WTC11 (cell line): Measurements from ENCODE around the gene RBP3. TPM values are rescaled to one million over a fixed set of nuclear protein-coding genes. Genes with fewer than 3 reads are reported as not detected.

Experiments
- ATAC-seq: fragments of 200-7000 bp; cut with Tn5 transposase; 2 replicates; pipeline ENCODE4 v1.10.0; 2021; ENCODE audit warnings: mild to moderate bottlenecking, moderate library complexity
- CTCF ChIA-PET: fragments of 300-600 bp; sonication (Branson Sonifier 250); formaldehyde crosslinking; loops from one replicate; lab custom pipeline; 2021; ENCODE audit warnings: antibody characterized with exemption; lab: Charles Lee
- POLR2A ChIA-PET: fragments of 350-600 bp; sonication (Branson Sonifier 250); formaldehyde crosslinking; loops from one replicate; lab custom pipeline; 2021; ENCODE audit warnings: antibody characterized with exemption; lab: Charles Lee
- DNase-seq: peaks from one replicate; pipeline ENCODE4 v3.0.0; 2021; ENCODE audit warnings: low spot score
- H3K27ac Mint-ChIP-seq: 2 replicates; pipeline ENCODE4 v1.8.0; 2021; ENCODE audit warnings: mixed read lengths
- H3K27me3 Mint-ChIP-seq: 2 replicates; pipeline ENCODE4 v1.8.0; 2021; ENCODE audit warnings: low read depth, mild to moderate bottlenecking, moderate library complexity, mixed read lengths
- H3K36me3 Mint-ChIP-seq: 2 replicates; pipeline ENCODE4 v1.8.0; 2021; ENCODE audit warnings: mixed read lengths
- H3K4me1 Mint-ChIP-seq: 2 replicates; pipeline ENCODE4 v1.8.0; 2022; ENCODE audit warnings: mixed read lengths
- H3K4me3 Mint-ChIP-seq: 2 replicates; pipeline ENCODE4 v1.8.0; 2021; ENCODE audit warnings: mild to moderate bottlenecking, moderate library complexity, mixed read lengths
- H3K9me3 Mint-ChIP-seq: 2 replicates; pipeline ENCODE4 v1.8.0; 2021; ENCODE audit warnings: mixed read lengths
- AR ChIP-seq: fragments of 250-450 bp; sonication (Bioruptor Pico); IDR thresholded peaks from 2 replicates; pipeline ENCODE4 v1.9.0; 2021; ENCODE audit warnings: mild to moderate bottlenecking
- CBFB ChIP-seq: sonication (generic); formaldehyde crosslinking; IDR thresholded peaks from 2 replicates; pipeline ENCODE4 v1.8.1; 2022; ENCODE audit warnings: mild to moderate bottlenecking, low read depth, missing genetic modification reagents
- CDX4 ChIP-seq: fragments of 250-450 bp; sonication (Bioruptor Pico); IDR thresholded peaks from 2 replicates; pipeline ENCODE4 v1.9.0; 2021; ENCODE audit warnings: moderate library complexity, mild to moderate bottlenecking, inconsistent platforms, borderline replicate concordance
- E2F4 ChIP-seq: sonication (generic); formaldehyde crosslinking; IDR thresholded peaks from 2 replicates; pipeline ENCODE4 v1.8.1; 2022; ENCODE audit warnings: low read depth, mild to moderate bottlenecking, moderate library complexity, missing genetic modification reagents, borderline replicate concordance
- FOXJ3 ChIP-seq: sonication (generic); formaldehyde crosslinking; IDR thresholded peaks from 2 replicates; pipeline ENCODE4 v1.9.0; 2021; ENCODE audit warnings: missing genetic modification reagents, mild to moderate bottlenecking, borderline replicate concordance
- FOXK1 ChIP-seq: sonication (generic); formaldehyde crosslinking; IDR thresholded peaks from 2 replicates; pipeline ENCODE4 v1.8.0; 2022; ENCODE audit warnings: mild to moderate bottlenecking, moderate library complexity, missing genetic modification reagents
- FOXP4 ChIP-seq: sonication (generic); formaldehyde crosslinking; IDR thresholded peaks from 2 replicates; pipeline ENCODE4 v1.8.0; 2022; ENCODE audit warnings: mild to moderate bottlenecking, missing genetic modification reagents
- HMGXB4 ChIP-seq: sonication (generic); formaldehyde crosslinking; IDR thresholded peaks from 2 replicates; pipeline ENCODE4 v1.8.1; 2023; ENCODE audit warnings: mild to moderate bottlenecking, moderate library complexity, missing genetic modification reagents
- IRF2 ChIP-seq: sonication (generic); formaldehyde crosslinking; IDR thresholded peaks from 2 replicates; pipeline ENCODE4 v1.8.0; 2022; ENCODE audit warnings: low read depth, missing genetic modification reagents, borderline replicate concordance
- KAT7 ChIP-seq: sonication (generic); formaldehyde crosslinking; IDR thresholded peaks from 2 replicates; pipeline ENCODE4 v1.8.1; 2023; ENCODE audit warnings: missing genetic modification reagents, mild to moderate bottlenecking, borderline replicate concordance
- MAX ChIP-seq: sonication (generic); formaldehyde crosslinking; IDR thresholded peaks from 2 replicates; pipeline ENCODE4 v1.8.0; 2022; ENCODE audit warnings: mild to moderate bottlenecking, missing genetic modification reagents
- MYBL2 ChIP-seq: sonication (generic); formaldehyde crosslinking; IDR thresholded peaks from 2 replicates; pipeline ENCODE4 v1.8.1; 2023; ENCODE audit warnings: mild to moderate bottlenecking, moderate library complexity, missing genetic modification reagents
- OVOL2 ChIP-seq: fragments of 250-450 bp; sonication (Bioruptor Pico); IDR thresholded peaks from 2 replicates; pipeline ENCODE4 v1.9.0; 2021; ENCODE audit warnings: mild to moderate bottlenecking, borderline replicate concordance
- PRRX2 ChIP-seq: fragments of 250-450 bp; sonication (Bioruptor Pico); IDR thresholded peaks from 2 replicates; pipeline ENCODE4 v1.8.0; 2021; ENCODE audit warnings: mild to moderate bottlenecking
- SMAD4 ChIP-seq: sonication (generic); formaldehyde crosslinking; IDR thresholded peaks from 2 replicates; pipeline ENCODE4 v1.8.0; 2022; ENCODE audit warnings: mild to moderate bottlenecking, missing genetic modification reagents
- TCF7 ChIP-seq: sonication (generic); formaldehyde crosslinking; IDR thresholded peaks from 2 replicates; pipeline ENCODE4 v1.8.0; 2022; ENCODE audit warnings: mild to moderate bottlenecking, low read depth, missing genetic modification reagents, moderate library complexity
- TEAD4 ChIP-seq: sonication (generic); formaldehyde crosslinking; IDR thresholded peaks from 2 replicates; pipeline ENCODE4 v1.8.0; 2022; ENCODE audit warnings: mild to moderate bottlenecking, missing genetic modification reagents
- USF2 ChIP-seq: sonication (generic); formaldehyde crosslinking; IDR thresholded peaks from 2 replicates; pipeline ENCODE4 v1.8.1; 2023; ENCODE audit warnings: mild to moderate bottlenecking, missing genetic modification reagents, moderate library complexity
- ZMAT4 ChIP-seq: fragments of 250-450 bp; sonication (Bioruptor Pico); IDR thresholded peaks from 2 replicates; pipeline ENCODE4 v1.9.0; 2021; ENCODE audit warnings: mild to moderate bottlenecking
- ZNF416 ChIP-seq: fragments of 250-450 bp; sonication (Bioruptor Pico); IDR thresholded peaks from 2 replicates; pipeline ENCODE4 v1.9.0; 2021; ENCODE audit warnings: mild to moderate bottlenecking, inconsistent platforms
- ZNF532 ChIP-seq: fragments of 250-450 bp; sonication (Bioruptor Pico); IDR thresholded peaks from 2 replicates; pipeline ENCODE4 v1.9.0; 2021; ENCODE audit warnings: mild to moderate bottlenecking, borderline replicate concordance
- total RNA-seq: library from RNA; stranded (reverse); gene quantifications from 3 replicates; pipeline ENCODE4 v1.2.3, GENCODE V29; 2021

Gene RBP3
- total RNA-seq, 1 experiment from 2014 or later: not detected

GRCh38 chr10:47307381-47307780, 40.8 kb upstream of the RBP3 start:
- no peak for DNase-seq
- Mint-ChIP-seq H3K4me3 (no peak overlapping the region), H3K36me3 (no peaks in the 10 kb centered on the region), H3K27ac (no peak overlapping the region), H3K4me1 (peaks cover 33% of the 10 kb centered on the region), H3K27me3 (peaks cover 10% of the 10 kb centered on the region), H3K9me3 (no peaks in the 10 kb centered on the region)
- TF ChIP-seq PRRX2 (no peak), ZNF416 (no peak), MAX (CRISPR knock-in tag) (no peak), SMAD4 (no peak), TEAD4 (CRISPR knock-in tag) (no peak), MYBL2 (CRISPR knock-in tag) (no peak), CBFB (no peak), OVOL2 (no peak), FOXK1 (CRISPR knock-in tag) (no peak), HMGXB4 (CRISPR knock-in tag) (no peak), KAT7 (CRISPR knock-in tag) (no peak), IRF2 (CRISPR knock-in tag) (no peak), FOXJ3 (CRISPR knock-in tag) (no peak), TCF7 (CRISPR knock-in tag) (no peak), E2F4 (no peak), AR (no peak), FOXP4 (CRISPR knock-in tag) (no peak), CDX4 (CRISPR knock-in tag) (no peak)
- ChIA-PET POLR2A (no interaction called here), CTCF (interaction anchor here (0.9 to 2.9 kb wide), 3 partner anchors 18 to 312 kb away, joined by 3 to 15 read pairs (median 3); no protein-coding TSS in a partner anchor)
- no peak for ATAC-seq

GRCh38 chr10:47308775-47309174, 39.4 kb upstream of the RBP3 start:
- peaks cover 33% of the 10 kb centered on the region for H3K4me1 Mint-ChIP-seq
- ATAC-seq: no peak
- no peaks in the 10 kb centered on the region for H3K36me3 Mint-ChIP-seq
- no peaks in the 10 kb centered on the region for H3K9me3 Mint-ChIP-seq
- no peak overlapping the region for H3K4me3 Mint-ChIP-seq
- ChIA-PET POLR2A (no interaction called here), CTCF (interaction anchor here (1.0 to 2.9 kb wide), 4 partner anchors 9 to 261 kb away, joined by 3 to 15 read pairs (median 5); partner anchors contain the start of gene GDF10)
- no peaks in the 10 kb centered on the region; the same call in 1 of the 2 replicates for H3K27me3 Mint-ChIP-seq
- H3K27ac Mint-ChIP-seq: no peak overlapping the region
- DNase-seq: no peak
- TF ChIP-seq ZMAT4 (no peak), ZNF532 (no peak), USF2 (CRISPR knock-in tag) (no peak), KAT7 (CRISPR knock-in tag) (no peak)
